Breast epithelium (tissue), 4 donors: Measurements from ENCODE around the gene SGSH. TPM values are rescaled to one million over a fixed set of nuclear protein-coding genes. Genes with fewer than 3 reads are reported as not detected.
"Not testable (repeated sequence)": the region's sequence is repeated elsewhere in the genome, so short reads cannot be mapped to it uniquely, and the experiment has no call there.

ENCODE experiments used
- DNase-seq, 2 donors: peaks; one replicate each; pipeline ENCODE4 v3.0.0-alpha.2; 2019; ENCODE audit warnings: low spot score in 2 of 2
- H3K27ac ChIP-seq, 2 donors: fragments of 200-600 bp; sonication (generic) in 1 of 2; one replicate each; pipeline ENCODE4 v1.5.1; 2016 to 2019; ENCODE audit warnings: mild to moderate bottlenecking in 1 of 2
- H3K27me3 ChIP-seq, 2 donors: fragments of 200-600 bp; sonication (generic) in 1 of 2; one replicate each; pipeline versions ENCODE4 v1.5.1 to v1.6.0; 2017 to 2019; ENCODE audit warnings: control low read depth in 1 of 2, mild to moderate bottlenecking in 1 of 2
- H3K36me3 ChIP-seq: fragments of 200-600 bp; one replicate; pipeline ENCODE4 v1.5.1; 2019
- H3K4me1 ChIP-seq, 2 donors: fragments of 200-600 bp; sonication (generic); one replicate each; pipeline ENCODE4 v1.5.1; 2016 to 2019; ENCODE audit warnings: control low read depth in 1 of 2
- H3K4me3 ChIP-seq, 3 donors: fragments of 200-600 bp; sonication (generic); 1 replicate in 2 of 3; 2 replicates in 1 of 3; pipeline ENCODE4 v1.5.1; 2016 to 2019; ENCODE audit warnings: mild to moderate bottlenecking in 3 of 3, moderate library complexity in 2 of 3
- H3K9me3 ChIP-seq, 2 donors: fragments of 200-600 bp; sonication (generic) in 1 of 2; one replicate each; pipeline ENCODE4 v1.5.1; 2016 to 2019; ENCODE audit warnings: control low read depth in 1 of 2
- CTCF ChIP-seq, 3 donors: fragments of 450-650 bp; IDR thresholded peaks; one replicate each; pipeline ENCODE4 v1.5.1; 2016 to 2017; ENCODE audit warnings: antibody characterized with exemption in 3 of 3, mild to moderate bottlenecking in 3 of 3, moderate library complexity in 3 of 3
- POLR2A ChIP-seq: fragments of 450-650 bp; IDR thresholded peaks from one replicate; pipeline ENCODE4 v1.6.1; 2016; ENCODE audit warnings: antibody characterized with exemption, mild to moderate bottlenecking, moderate library complexity
- POLR2AphosphoS5 ChIP-seq, 3 donors: sonication (generic); formaldehyde crosslinking; IDR thresholded peaks; one replicate each; pipeline ENCODE4 v1.6.1; 2017; ENCODE audit warnings: antibody characterized with exemption in 3 of 3
- intact Hi-C: fragments of 100-400 bp; cut with DNase I; formaldehyde crosslinking; loops from one replicate; pipeline ENCODE4 v1.15.1; 2023; ENCODE audit warnings: low total_unique reads
- total RNA-seq, 3 donors: library from RNA; depleted of rRNA; stranded (reverse); fragments of >200 nt; gene quantifications; one replicate each; pipeline ENCODE4 v1.1.0, GENCODE V29; 2016

The SGSH gene
- total RNA-seq, 3 donors from 2014 or later: 28.3 to 38.1 (median 32.1) TPM

DNA sequence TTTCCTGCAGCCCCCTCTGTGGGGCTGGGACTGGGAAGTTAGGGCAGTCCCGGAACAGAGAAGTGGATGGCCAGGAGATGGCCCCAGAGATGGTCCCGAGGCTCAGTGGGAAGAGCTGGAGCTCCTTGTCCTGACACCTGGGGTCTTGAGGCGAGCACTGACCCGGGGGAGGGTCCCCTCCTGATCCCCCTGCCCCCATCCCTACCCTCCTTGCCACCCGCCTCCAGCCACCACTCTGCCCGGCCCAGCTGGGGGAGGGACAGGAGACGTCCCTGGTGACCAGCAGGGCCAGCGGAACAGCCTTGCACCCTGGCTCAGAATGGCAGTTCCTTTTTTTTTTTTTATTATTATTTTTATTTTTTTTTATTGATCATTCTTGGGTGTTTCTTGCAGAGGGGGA is 26.6 kb upstream of the SGSH start:
- Histone ChIP-seq H3K36me3 (peaks cover 14% of the 10 kb centered on the region), H3K27me3 (no peaks in the 10 kb centered on the region), H3K4me1 (no peaks in the 10 kb centered on the region), H3K27ac (no peak overlapping the region), H3K4me3 (no peak overlapping the region), H3K9me3 (no peaks in the 10 kb centered on the region)
- intact Hi-C loops: no loop called here
- no peak for TF ChIP-seq POLR2AphosphoS5 (IDR thresholded peaks at IDR 0.05)
- TF ChIP-seq CTCF (IDR thresholded peaks at IDR 0.05): no peak
- no peak for TF ChIP-seq POLR2A
- no peak for DNase-seq

- no peak overlapping the region for H3K27ac ChIP-seq
- peaks cover 14% of the 10 kb centered on the region for H3K36me3 ChIP-seq
- TF ChIP-seq POLR2AphosphoS5 (IDR thresholded peaks at IDR 0.05) (no peak), POLR2A (no peak), CTCF (IDR thresholded peaks at IDR 0.05) (no peak)
- no peak for DNase-seq
- intact Hi-C loops: no loop called here
- H3K27me3 ChIP-seq: no peaks in the 10 kb centered on the region
- H3K4me3 ChIP-seq: no peak overlapping the region
- H3K9me3 ChIP-seq: no peaks in the 10 kb centered on the region
- no peaks in the 10 kb centered on the region for H3K4me1 ChIP-seq
These were observed 26.1 kb upstream of the SGSH start for GRCh38 chr17:80246266-80246681.

GRCh38 chr17:80245566-80246265 is 25.6 kb upstream of the SGSH start:
- Histone ChIP-seq H3K4me1 (no peaks in the 10 kb centered on the region), H3K4me3 (no peak overlapping the region), H3K27ac (no peak overlapping the region), H3K9me3 (no peaks in the 10 kb centered on the region), H3K36me3 (peaks cover 14% of the 10 kb centered on the region), H3K27me3 (no peaks in the 10 kb centered on the region)
- intact Hi-C loops: no loop called here
- no peak for DNase-seq
- TF ChIP-seq POLR2A (no peak), CTCF (IDR thresholded peaks at IDR 0.05) (no peak), POLR2AphosphoS5 (IDR thresholded peaks at IDR 0.05) (no peak)

GRCh38 chr17:80244871-80245509 is 24.9 kb upstream of the SGSH start:
- Histone ChIP-seq H3K4me1 (no peaks in the 10 kb centered on the region), H3K36me3 (peaks cover 14% of the 10 kb centered on the region), H3K27ac (no peak overlapping the region), H3K9me3 (no peaks in the 10 kb centered on the region), H3K27me3 (no peaks in the 10 kb centered on the region), H3K4me3 (no peak overlapping the region)
- intact Hi-C loops: no loop called here
- TF ChIP-seq POLR2A (no peak), POLR2AphosphoS5 (IDR thresholded peaks at IDR 0.05) (no peak), CTCF (IDR thresholded peaks at IDR 0.05) (no peak)
- DNase-seq: no peak

DNA sequence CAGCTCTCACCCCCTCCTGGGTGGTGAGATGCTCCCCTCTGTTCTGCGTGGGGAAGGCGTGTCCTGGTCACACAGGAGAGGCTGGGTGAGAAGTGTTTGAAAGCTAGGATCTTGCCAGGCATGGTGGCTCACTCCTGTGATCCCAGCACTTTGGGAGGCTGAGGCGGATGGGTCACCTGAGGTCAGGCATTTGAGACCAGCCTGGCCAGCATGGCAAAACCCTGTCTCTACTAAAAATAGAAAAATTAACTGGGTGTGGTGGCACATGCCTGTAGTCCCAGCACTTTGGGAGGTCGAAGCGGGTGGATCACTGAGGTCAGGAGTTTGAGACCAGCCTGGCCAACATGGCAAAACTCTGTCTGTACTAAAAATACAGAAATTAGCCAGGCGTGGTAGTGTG is 24.3 kb upstream of the SGSH start:
- H3K9me3 ChIP-seq, intact Hi-C loops, H3K27ac ChIP-seq, DNase-seq, H3K27me3 ChIP-seq, H3K4me1 ChIP-seq, H3K4me3 ChIP-seq: not testable (repeated sequence)
- H3K36me3 ChIP-seq: peaks cover 14% of the 10 kb centered on the region
